K562 (cell line): ENCODE results near the gene R3HDM1. TPM values are rescaled to one million over a fixed set of nuclear protein-coding genes. Genes with fewer than 3 reads are reported as not detected.
"Not testable (repeated sequence)": the region's sequence is repeated elsewhere in the genome, so short reads cannot be mapped to it uniquely, and the experiment has no call there.

Source experiments
- ATAC-seq: fragments of 200-7000 bp; cut with Tn5 transposase; 3 replicates; pipeline ENCODE4 v1.9.1; 2020; ENCODE audit warnings: moderate library complexity
- BruUV-seq: library from RNA; stranded (reverse); fragments of 400-500 nt; replicated peaks from 2 replicates; lab custom pipeline; 2021; lab: Mats Ljungman, UMichigan
- CTCF ChIA-PET: fragments of 300-600 bp; formaldehyde crosslinking; extraction: SDS; loops from one replicate; lab custom pipeline; 2021; ENCODE audit warnings: low intra/inter-chr PET ratio; lab: Yijun Ruan, JAX
- POLR2A ChIA-PET: fragments of 300-600, 350-650 bp; sonication (Branson Sonifier 250); formaldehyde crosslinking; extraction: SDS; loops from one replicate; lab custom pipeline; 2021; ENCODE audit warnings: antibody characterized with exemption, inconsistent platforms; lab: Yijun Ruan, JAX
- DNase-seq, 4 experiments: peaks; one replicate each; pipeline versions ENCODE4 v3.0.0 to v3.0.0-alpha.2; 2011 to 2018; ENCODE audit warnings: low spot score in 3 of 4, mixed read lengths in 3 of 4; ENCODE audit errors: extremely low read depth in 1 of 4
- FAIRE-seq: peaks from 2 replicates; lab custom pipeline; 2011; peaks lifted over from hg19 to GRCh38; lab: Jason Lieb, UNC
- H2AFZ ChIP-seq: 2 replicates; pipeline ENCODE4 v1.6.0; 2011; ENCODE audit warnings: low read depth, low read length, control low read depth, inconsistent platforms
- H3K27ac ChIP-seq: fragments of 200-600 bp; 3 replicates; pipeline ENCODE4 v1.8.0; 2011; ENCODE audit warnings: low read depth, mild to moderate bottlenecking, control low read depth, inconsistent platforms, low read length, moderate library complexity, mixed read lengths; ENCODE audit errors: extremely low read depth
- H3K27me3 ChIP-seq, 2 experiments: fragments of 300-600 bp in 1 of 2; 2 replicates in 1 of 2; 3 replicates in 1 of 2; pipeline versions ENCODE4 v1.6.0 to v1.8.0; 2011; ENCODE audit warnings: inconsistent platforms in 2 of 2, low read length in 2 of 2, mild to moderate bottlenecking in 1 of 2, mixed read lengths in 1 of 2, moderate library complexity in 1 of 2; ENCODE audit not compliant: control insufficient read depth in 2 of 2, insufficient read depth in 2 of 2
- H3K36me3 ChIP-seq: fragments of 300-600 bp; 3 replicates; pipeline ENCODE4 v1.8.0; 2011; ENCODE audit warnings: mild to moderate bottlenecking, low read length, inconsistent platforms; ENCODE audit not compliant: control insufficient read depth, insufficient read depth
- H3K4me1 ChIP-seq, 2 experiments: fragments of 200-600 bp in 1 of 2; replicated peaks in 1 of 2; 2 replicates in 1 of 2; 3 replicates in 1 of 2; pipeline versions ENCODE4 v1.5.1 to v1.8.0; 2011; ENCODE audit warnings: inconsistent platforms in 2 of 2, low read length in 2 of 2, mild to moderate bottlenecking in 1 of 2, mixed read lengths in 1 of 2, moderate library complexity in 1 of 2; ENCODE audit not compliant: control insufficient read depth in 2 of 2, insufficient read depth in 2 of 2
- H3K4me2 ChIP-seq: 2 replicates; pipeline ENCODE4 v1.6.1; 2011; ENCODE audit warnings: low read length, control low read depth, inconsistent platforms, mixed read lengths; ENCODE audit not compliant: insufficient read depth
- H3K4me3 ChIP-seq: fragments of 200-600 bp; sonication (generic), shearing (Covaris generic); 2 replicates; pipeline ENCODE4 v1.5.1; 2016; ENCODE audit warnings: control low read depth, inconsistent platforms
- H3K79me2 ChIP-seq: fragments of 200-600 bp; 3 replicates; pipeline ENCODE4 v1.8.0; 2011; ENCODE audit warnings: low read length, inconsistent platforms; ENCODE audit not compliant: control insufficient read depth, insufficient read depth
- H3K9ac ChIP-seq, 2 experiments: 2 replicates each; pipeline versions ENCODE4 v1.6.0 to v1.6.1; 2011; ENCODE audit warnings: low read depth in 2 of 2, low read length in 2 of 2, control low read depth in 1 of 2, inconsistent platforms in 1 of 2, mild to moderate bottlenecking in 1 of 2, mixed read lengths in 1 of 2; ENCODE audit not compliant: insufficient read depth in 1 of 2
- H3K9me1 ChIP-seq: one replicate; pipeline ENCODE4 v1.6.0; 2011; ENCODE audit warnings: inconsistent platforms, mild to moderate bottlenecking, low read length, moderate library complexity; ENCODE audit not compliant: control insufficient read depth, insufficient read depth
- H3K9me3 ChIP-seq: replicated peaks from 2 replicates; pipeline ENCODE4 v1.5.1; 2011; ENCODE audit warnings: low read depth, low read length, inconsistent platforms; ENCODE audit not compliant: control insufficient read depth, insufficient read depth
- H4K20me1 ChIP-seq: replicated peaks from 2 replicates; pipeline ENCODE4 v1.6.1; 2011; ENCODE audit warnings: low read length, inconsistent platforms, mixed read lengths; ENCODE audit not compliant: control insufficient read depth, insufficient read depth
- ZNF232 ChIP-seq: sonication (generic); formaldehyde crosslinking; IDR thresholded peaks from 2 replicates; pipeline ENCODE4 v1.8.0; 2022; ENCODE audit warnings: mild to moderate bottlenecking, missing genetic modification reagents
- WGBS: fragments of 100-300 bp; shearing (Covaris generic); methylation state at CpG from one replicate; pipeline ENCODE4 v1.1.6; 2016; ENCODE audit warnings: low coverage, mixed read lengths; ENCODE audit not compliant: insufficient coverage; ENCODE audit errors: missing lambda C conversion rate; 5-methylcytosine and 5-hydroxymethylcytosine counted together
- in situ Hi-C: fragments of 300-500 bp; cut with MboI; formaldehyde crosslinking; loops from 4 replicates; pipeline ENCODE4 v1.15.0; 2018; ENCODE audit warnings: inconsistent platforms, mixed read lengths
- intact Hi-C: fragments of 100-400 bp; cut with micrococcal nuclease; formaldehyde crosslinking; loops from 2 replicates; pipeline ENCODE4 v1.14.2; 2022
- polyA plus RNA-seq, 8 experiments: library from polyadenylated mRNA; depleted of rRNA in 4 of 8; stranded (reverse) in 5 of 8; unstranded in 3 of 8; fragments of >200 nt; fragmentation: Nextera tagmentation in 2 of 8; fragmentation: Illumina TruSeq in 1 of 8; extraction: Ambion mirVana in 2 of 8; extraction: Trizol in 1 of 8; gene quantifications; 2 replicates each; pipeline versions ENCODE4 v1.2.1 to v1.2.3, GENCODE V29; 2011 to 2014; ENCODE audit warnings: inconsistent platforms in 1 of 8, missing spikeins in 1 of 8
- total RNA-seq, 7 experiments: library from RNA; depleted of rRNA in 6 of 7; stranded (reverse); fragments of >200 nt in 6 of 7; fragmentation: Illumina TruSeq in 2 of 7; extraction: Trizol in 2 of 7; gene quantifications; 2 replicates each; pipeline versions ENCODE4 v1.2.1 to v1.2.3, GENCODE V29; 2011 to 2021; ENCODE audit warnings: low replicate concordance in 1 of 7
- TF ChIP-seq, protein P1 (sequence below): fragments of 250-450 bp; sonication (Bioruptor Pico); IDR thresholded peaks from 2 replicates; pipeline ENCODE4 v1.8.0; 2021; ENCODE audit warnings: moderate library complexity, mild to moderate bottlenecking, inconsistent platforms
- TF ChIP-seq, protein P2 (sequence below): sonication (generic); formaldehyde crosslinking; IDR thresholded peaks from 2 replicates; pipeline ENCODE4 v1.8.1; 2023; ENCODE audit warnings: mild to moderate bottlenecking, missing genetic modification reagents
- TF ChIP-seq, protein P3 (sequence below), 2 experiments: fragments of 450-650 bp; IDR thresholded peaks; 2 replicates each; pipeline ENCODE4 v1.6.1; 2016
- TF ChIP-seq, protein P4 (sequence below): fragments of 450-650 bp; IDR thresholded peaks from 2 replicates; pipeline ENCODE4 v1.6.1; 2016; ENCODE audit warnings: mild to moderate bottlenecking

R3HDM1 gene
- total and polyA plus RNA-seq, 9 of the 15 experiments (the other 6 are each of a cell fraction or from before 2014, with no cell fraction given): 12.4 to 89.4 (median 31.0) TPM

DNA sequence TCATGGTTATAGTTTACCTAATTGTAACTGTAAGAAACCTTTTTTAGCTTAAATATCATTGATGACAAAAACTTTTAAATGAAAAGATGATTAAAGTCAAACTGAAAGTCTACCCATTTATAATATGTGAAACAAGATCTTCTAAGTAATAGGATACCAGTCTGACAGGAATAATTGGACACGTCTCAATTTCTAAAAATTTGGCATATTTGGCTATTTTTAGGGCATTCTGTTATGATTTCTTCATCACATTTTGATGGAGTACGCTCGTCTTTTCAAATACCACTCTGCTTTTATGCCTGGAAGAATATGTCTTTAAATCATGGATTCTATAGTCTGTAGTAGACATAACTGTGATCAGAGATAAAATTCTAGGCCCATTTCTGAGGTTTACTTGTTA is 1.3 kb downstream of the R3HDM1 start (continued):
- TF ChIP-seq, protein P1, sequence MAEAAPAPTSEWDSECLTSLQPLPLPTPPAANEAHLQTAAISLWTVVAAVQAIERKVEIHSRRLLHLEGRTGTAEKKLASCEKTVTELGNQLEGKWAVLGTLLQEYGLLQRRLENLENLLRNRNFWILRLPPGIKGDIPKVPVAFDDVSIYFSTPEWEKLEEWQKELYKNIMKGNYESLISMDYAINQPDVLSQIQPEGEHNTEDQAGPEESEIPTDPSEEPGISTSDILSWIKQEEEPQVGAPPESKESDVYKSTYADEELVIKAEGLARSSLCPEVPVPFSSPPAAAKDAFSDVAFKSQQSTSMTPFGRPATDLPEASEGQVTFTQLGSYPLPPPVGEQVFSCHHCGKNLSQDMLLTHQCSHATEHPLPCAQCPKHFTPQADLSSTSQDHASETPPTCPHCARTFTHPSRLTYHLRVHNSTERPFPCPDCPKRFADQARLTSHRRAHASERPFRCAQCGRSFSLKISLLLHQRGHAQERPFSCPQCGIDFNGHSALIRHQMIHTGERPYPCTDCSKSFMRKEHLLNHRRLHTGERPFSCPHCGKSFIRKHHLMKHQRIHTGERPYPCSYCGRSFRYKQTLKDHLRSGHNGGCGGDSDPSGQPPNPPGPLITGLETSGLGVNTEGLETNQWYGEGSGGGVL (CRISPR knock-in tag): no peak
- no peak for TF ChIP-seq ZNF232

DNA sequence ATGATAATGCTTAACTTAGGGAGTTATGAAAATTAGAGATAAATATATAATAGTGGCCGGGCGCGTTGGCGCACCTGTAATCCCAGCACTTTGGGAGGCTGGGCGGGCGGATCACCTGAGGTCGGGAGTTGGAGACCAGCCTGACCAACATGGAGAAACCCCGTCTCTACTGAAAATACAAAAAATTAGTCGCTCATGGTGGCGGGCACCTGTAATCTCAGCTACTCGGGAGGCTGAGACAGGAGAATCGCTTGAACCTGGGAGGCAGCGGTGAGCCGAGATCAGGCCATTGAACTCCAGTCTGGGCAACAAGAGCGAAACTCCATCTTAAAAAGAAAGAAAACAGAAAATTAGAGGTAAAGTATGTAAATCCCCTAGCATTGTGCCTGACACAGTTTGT is 2.3 kb downstream of the R3HDM1 start:
- ATAC-seq, H4K20me1 ChIP-seq, H3K4me3 ChIP-seq, H3K9me1 ChIP-seq, DNase-seq, H3K9ac ChIP-seq, H3K27ac ChIP-seq, in situ Hi-C loops, H3K4me2 ChIP-seq, H3K36me3 ChIP-seq, H3K9me3 ChIP-seq, BruUV-seq, H3K27me3 ChIP-seq, FAIRE-seq, CTCF ChIA-PET, H2AFZ ChIP-seq: not testable (repeated sequence)
- H3K79me2 ChIP-seq: peaks cover 74% of the 10 kb centered on the region
- intact Hi-C loops: loop anchor here (5.0 to 10.0 kb wide), 3 partner anchors 331 to 531 kb away; partner anchors contain the start of gene RAB3GAP1
- 92% methylated on average over 15 of the region's 15 CpGs for WGBS
- TF ChIP-seq, protein P2, sequence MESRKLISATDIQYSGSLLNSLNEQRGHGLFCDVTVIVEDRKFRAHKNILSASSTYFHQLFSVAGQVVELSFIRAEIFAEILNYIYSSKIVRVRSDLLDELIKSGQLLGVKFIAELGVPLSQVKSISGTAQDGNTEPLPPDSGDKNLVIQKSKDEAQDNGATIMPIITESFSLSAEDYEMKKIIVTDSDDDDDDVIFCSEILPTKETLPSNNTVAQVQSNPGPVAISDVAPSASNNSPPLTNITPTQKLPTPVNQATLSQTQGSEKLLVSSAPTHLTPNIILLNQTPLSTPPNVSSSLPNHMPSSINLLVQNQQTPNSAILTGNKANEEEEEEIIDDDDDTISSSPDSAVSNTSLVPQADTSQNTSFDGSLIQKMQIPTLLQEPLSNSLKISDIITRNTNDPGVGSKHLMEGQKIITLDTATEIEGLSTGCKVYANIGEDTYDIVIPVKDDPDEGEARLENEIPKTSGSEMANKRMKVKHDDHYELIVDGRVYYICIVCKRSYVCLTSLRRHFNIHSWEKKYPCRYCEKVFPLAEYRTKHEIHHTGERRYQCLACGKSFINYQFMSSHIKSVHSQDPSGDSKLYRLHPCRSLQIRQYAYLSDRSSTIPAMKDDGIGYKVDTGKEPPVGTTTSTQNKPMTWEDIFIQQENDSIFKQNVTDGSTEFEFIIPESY (CRISPR knock-in tag): peak; percentile 74
- TF ChIP-seq, protein P3, sequence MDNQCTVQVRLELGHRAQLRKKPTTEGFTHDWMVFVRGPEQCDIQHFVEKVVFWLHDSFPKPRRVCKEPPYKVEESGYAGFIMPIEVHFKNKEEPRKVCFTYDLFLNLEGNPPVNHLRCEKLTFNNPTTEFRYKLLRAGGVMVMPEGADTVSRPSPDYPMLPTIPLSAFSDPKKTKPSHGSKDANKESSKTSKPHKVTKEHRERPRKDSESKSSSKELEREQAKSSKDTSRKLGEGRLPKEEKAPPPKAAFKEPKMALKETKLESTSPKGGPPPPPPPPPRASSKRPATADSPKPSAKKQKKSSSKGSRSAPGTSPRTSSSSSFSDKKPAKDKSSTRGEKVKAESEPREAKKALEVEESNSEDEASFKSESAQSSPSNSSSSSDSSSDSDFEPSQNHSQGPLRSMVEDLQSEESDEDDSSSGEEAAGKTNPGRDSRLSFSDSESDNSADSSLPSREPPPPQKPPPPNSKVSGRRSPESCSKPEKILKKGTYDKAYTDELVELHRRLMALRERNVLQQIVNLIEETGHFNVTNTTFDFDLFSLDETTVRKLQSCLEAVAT (IDR thresholded peaks at IDR 0.05): peak in 1 of 2 experiments; percentile 41; a peak in 2 of 4 replicates
- TF ChIP-seq, protein P4, sequence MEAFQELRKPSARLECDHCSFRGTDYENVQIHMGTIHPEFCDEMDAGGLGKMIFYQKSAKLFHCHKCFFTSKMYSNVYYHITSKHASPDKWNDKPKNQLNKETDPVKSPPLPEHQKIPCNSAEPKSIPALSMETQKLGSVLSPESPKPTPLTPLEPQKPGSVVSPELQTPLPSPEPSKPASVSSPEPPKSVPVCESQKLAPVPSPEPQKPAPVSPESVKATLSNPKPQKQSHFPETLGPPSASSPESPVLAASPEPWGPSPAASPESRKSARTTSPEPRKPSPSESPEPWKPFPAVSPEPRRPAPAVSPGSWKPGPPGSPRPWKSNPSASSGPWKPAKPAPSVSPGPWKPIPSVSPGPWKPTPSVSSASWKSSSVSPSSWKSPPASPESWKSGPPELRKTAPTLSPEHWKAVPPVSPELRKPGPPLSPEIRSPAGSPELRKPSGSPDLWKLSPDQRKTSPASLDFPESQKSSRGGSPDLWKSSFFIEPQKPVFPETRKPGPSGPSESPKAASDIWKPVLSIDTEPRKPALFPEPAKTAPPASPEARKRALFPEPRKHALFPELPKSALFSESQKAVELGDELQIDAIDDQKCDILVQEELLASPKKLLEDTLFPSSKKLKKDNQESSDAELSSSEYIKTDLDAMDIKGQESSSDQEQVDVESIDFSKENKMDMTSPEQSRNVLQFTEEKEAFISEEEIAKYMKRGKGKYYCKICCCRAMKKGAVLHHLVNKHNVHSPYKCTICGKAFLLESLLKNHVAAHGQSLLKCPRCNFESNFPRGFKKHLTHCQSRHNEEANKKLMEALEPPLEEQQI: 0 out of 2 replicates have a peak, but pooled peaks have one; percentile 51
- POLR2A ChIA-PET: interaction anchor here (0.6 kb wide), 1 partner anchor 8 kb away, joined by 4 read pairs; no protein-coding TSS in a partner anchor
- peaks cover 0 to 15% of the 10 kb centered on the region in 2 experiments; a peak in 2 of 5 replicates for H3K4me1 ChIP-seq
